H1 (cell line): ENCODE results near the gene OR2B2. TPM values are rescaled to one million over a fixed set of nuclear protein-coding genes. Genes with fewer than 3 reads are reported as not detected.

Source experiments
- CREB1 ChIP-seq: IDR thresholded peaks from 2 replicates; pipeline ENCODE4 v1.6.1; 2012; ENCODE audit warnings: inconsistent platforms
- JUN ChIP-seq: IDR thresholded peaks from 2 replicates; pipeline ENCODE4 v1.6.1; 2011; ENCODE audit warnings: low read depth, mild to moderate bottlenecking, improper control_type of control experiment, low read length
- NRF1 ChIP-seq: IDR thresholded peaks from 2 replicates; pipeline ENCODE4 v1.6.1; 2011; ENCODE audit warnings: mild to moderate bottlenecking, low read depth, low read length, improper control_type of control experiment
- POLR2AphosphoS5 ChIP-seq: IDR thresholded peaks from 2 replicates; pipeline ENCODE4 v1.6.1; 2011; ENCODE audit warnings: low read depth, low read length
- SAP30 ChIP-seq: fragments of 300-600 bp; sonication (generic); IDR thresholded peaks from 2 replicates; pipeline ENCODE4 v1.7.1; 2012; ENCODE audit warnings: low read length, moderate library complexity, mild to moderate bottlenecking, inconsistent platforms; ENCODE audit not compliant: insufficient read depth, insufficient replicate concordance
- SIN3A ChIP-seq, 2 experiments: IDR thresholded peaks in 1 of 2; conservative IDR thresholded peaks in 1 of 2; 2 replicates each; pipeline ENCODE4 v1.6.1; 2011 to 2012; ENCODE audit warnings: low read length in 2 of 2, improper control_type of control experiment in 1 of 2, low read depth in 1 of 2, mild to moderate bottlenecking in 1 of 2
- SP4 ChIP-seq: IDR thresholded peaks from 2 replicates; pipeline ENCODE4 v1.6.1; 2012; ENCODE audit warnings: low read length, inconsistent platforms
- TCF12 ChIP-seq: IDR thresholded peaks from 2 replicates; pipeline ENCODE4 v1.6.1; 2011; ENCODE audit warnings: low read depth, mild to moderate bottlenecking, low read length
- polyA plus RNA-seq, 7 experiments: library from polyadenylated mRNA; depleted of rRNA in 3 of 7; stranded (reverse) in 5 of 7; unstranded in 2 of 7; fragments of >200 nt in 5 of 7; fragments of 200-250 nt in 2 of 7; gene quantifications; 1 replicate in 5 of 7; 2 replicates in 1 of 7; 4 replicates in 1 of 7; pipeline versions ENCODE4 v1.2.1 to v1.2.3, GENCODE V29; 2011 to 2013; ENCODE audit warnings: missing spikeins in 2 of 7, mixed read lengths in 2 of 7
- total RNA-seq: library from RNA; stranded (reverse); fragmentation: NEBNext Ultra II Directional; extraction: Animal tissue kit (Norgen Biotek cat#: 25700); gene quantifications from 2 replicates; pipeline ENCODE4 v1.2.1, GENCODE V29; 2021
- TF ChIP-seq, protein P1 (sequence below): fragments of 300-600 bp; sonication (generic); IDR thresholded peaks from 2 replicates; pipeline ENCODE4 v1.7.1; 2012; ENCODE audit warnings: low read length, moderate library complexity, mild to moderate bottlenecking, inconsistent platforms; ENCODE audit not compliant: insufficient replicate concordance
- TF ChIP-seq, protein P2 (sequence below): IDR thresholded peaks from 2 replicates; pipeline ENCODE4 v1.6.1; 2012; ENCODE audit warnings: low read length, inconsistent platforms

Gene OR2B2
- total and polyA plus RNA-seq, 2 of the 8 experiments (the other 6 are each of a cell fraction or from before 2014, with no cell fraction given) = not detected

DNA sequence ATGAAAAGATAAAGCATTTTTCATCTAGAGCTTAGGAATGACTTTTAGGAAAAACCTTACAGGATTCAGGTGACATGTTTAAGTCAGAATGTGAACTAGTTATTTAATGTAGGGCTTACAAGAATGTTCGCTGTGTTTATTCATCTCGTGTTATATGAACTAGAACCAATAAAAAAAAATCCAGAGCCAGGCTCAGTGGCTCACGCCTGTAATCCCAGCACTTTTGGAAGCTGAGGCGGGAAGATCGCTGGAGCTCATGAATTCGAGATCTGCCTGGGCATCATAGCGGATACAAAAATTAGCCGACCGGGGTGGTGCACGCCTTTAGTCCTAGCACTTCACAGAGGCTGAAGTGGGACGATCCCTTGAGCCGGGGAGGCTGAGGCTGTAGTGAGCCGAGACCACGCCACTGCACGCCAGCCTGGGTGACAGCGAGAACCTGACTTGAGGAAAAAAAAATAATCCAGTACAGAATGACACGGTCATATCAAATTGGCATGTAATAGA lies 46.3 kb downstream of the OR2B2 start (continued):
- TF ChIP-seq, protein P1, sequence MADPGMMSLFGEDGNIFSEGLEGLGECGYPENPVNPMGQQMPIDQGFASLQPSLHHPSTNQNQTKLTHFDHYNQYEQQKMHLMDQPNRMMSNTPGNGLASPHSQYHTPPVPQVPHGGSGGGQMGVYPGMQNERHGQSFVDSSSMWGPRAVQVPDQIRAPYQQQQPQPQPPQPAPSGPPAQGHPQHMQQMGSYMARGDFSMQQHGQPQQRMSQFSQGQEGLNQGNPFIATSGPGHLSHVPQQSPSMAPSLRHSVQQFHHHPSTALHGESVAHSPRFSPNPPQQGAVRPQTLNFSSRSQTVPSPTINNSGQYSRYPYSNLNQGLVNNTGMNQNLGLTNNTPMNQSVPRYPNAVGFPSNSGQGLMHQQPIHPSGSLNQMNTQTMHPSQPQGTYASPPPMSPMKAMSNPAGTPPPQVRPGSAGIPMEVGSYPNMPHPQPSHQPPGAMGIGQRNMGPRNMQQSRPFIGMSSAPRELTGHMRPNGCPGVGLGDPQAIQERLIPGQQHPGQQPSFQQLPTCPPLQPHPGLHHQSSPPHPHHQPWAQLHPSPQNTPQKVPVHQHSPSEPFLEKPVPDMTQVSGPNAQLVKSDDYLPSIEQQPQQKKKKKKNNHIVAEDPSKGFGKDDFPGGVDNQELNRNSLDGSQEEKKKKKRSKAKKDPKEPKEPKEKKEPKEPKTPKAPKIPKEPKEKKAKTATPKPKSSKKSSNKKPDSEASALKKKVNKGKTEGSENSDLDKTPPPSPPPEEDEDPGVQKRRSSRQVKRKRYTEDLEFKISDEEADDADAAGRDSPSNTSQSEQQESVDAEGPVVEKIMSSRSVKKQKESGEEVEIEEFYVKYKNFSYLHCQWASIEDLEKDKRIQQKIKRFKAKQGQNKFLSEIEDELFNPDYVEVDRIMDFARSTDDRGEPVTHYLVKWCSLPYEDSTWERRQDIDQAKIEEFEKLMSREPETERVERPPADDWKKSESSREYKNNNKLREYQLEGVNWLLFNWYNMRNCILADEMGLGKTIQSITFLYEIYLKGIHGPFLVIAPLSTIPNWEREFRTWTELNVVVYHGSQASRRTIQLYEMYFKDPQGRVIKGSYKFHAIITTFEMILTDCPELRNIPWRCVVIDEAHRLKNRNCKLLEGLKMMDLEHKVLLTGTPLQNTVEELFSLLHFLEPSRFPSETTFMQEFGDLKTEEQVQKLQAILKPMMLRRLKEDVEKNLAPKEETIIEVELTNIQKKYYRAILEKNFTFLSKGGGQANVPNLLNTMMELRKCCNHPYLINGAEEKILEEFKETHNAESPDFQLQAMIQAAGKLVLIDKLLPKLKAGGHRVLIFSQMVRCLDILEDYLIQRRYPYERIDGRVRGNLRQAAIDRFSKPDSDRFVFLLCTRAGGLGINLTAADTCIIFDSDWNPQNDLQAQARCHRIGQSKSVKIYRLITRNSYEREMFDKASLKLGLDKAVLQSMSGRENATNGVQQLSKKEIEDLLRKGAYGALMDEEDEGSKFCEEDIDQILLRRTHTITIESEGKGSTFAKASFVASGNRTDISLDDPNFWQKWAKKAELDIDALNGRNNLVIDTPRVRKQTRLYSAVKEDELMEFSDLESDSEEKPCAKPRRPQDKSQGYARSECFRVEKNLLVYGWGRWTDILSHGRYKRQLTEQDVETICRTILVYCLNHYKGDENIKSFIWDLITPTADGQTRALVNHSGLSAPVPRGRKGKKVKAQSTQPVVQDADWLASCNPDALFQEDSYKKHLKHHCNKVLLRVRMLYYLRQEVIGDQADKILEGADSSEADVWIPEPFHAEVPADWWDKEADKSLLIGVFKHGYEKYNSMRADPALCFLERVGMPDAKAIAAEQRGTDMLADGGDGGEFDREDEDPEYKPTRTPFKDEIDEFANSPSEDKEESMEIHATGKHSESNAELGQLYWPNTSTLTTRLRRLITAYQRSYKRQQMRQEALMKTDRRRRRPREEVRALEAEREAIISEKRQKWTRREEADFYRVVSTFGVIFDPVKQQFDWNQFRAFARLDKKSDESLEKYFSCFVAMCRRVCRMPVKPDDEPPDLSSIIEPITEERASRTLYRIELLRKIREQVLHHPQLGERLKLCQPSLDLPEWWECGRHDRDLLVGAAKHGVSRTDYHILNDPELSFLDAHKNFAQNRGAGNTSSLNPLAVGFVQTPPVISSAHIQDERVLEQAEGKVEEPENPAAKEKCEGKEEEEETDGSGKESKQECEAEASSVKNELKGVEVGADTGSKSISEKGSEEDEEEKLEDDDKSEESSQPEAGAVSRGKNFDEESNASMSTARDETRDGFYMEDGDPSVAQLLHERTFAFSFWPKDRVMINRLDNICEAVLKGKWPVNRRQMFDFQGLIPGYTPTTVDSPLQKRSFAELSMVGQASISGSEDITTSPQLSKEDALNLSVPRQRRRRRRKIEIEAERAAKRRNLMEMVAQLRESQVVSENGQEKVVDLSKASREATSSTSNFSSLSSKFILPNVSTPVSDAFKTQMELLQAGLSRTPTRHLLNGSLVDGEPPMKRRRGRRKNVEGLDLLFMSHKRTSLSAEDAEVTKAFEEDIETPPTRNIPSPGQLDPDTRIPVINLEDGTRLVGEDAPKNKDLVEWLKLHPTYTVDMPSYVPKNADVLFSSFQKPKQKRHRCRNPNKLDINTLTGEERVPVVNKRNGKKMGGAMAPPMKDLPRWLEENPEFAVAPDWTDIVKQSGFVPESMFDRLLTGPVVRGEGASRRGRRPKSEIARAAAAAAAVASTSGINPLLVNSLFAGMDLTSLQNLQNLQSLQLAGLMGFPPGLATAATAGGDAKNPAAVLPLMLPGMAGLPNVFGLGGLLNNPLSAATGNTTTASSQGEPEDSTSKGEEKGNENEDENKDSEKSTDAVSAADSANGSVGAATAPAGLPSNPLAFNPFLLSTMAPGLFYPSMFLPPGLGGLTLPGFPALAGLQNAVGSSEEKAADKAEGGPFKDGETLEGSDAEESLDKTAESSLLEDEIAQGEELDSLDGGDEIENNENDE = peak; percentile 8
- TF ChIP-seq SAP30 = peak; percentile 25
- TF ChIP-seq POLR2AphosphoS5 = peak; percentile 88
- no peak for TF ChIP-seq JUN
- no peak for TF ChIP-seq CREB1
- TF ChIP-seq SIN3A (conservative IDR thresholded peaks at IDR 0.05 in 1 of 2, IDR thresholded peaks at IDR 0.05 in 1 of 2; ENCODE audit: low read depth in 1 of 2, low read length in 2 of 2) = 0 out of 4 replicates have a peak, but pooled peaks have one; percentile 26 to 56
- peak; percentile 2; the same call in 1 of the 2 replicates for TF ChIP-seq NRF1
- TF ChIP-seq, protein P2, sequence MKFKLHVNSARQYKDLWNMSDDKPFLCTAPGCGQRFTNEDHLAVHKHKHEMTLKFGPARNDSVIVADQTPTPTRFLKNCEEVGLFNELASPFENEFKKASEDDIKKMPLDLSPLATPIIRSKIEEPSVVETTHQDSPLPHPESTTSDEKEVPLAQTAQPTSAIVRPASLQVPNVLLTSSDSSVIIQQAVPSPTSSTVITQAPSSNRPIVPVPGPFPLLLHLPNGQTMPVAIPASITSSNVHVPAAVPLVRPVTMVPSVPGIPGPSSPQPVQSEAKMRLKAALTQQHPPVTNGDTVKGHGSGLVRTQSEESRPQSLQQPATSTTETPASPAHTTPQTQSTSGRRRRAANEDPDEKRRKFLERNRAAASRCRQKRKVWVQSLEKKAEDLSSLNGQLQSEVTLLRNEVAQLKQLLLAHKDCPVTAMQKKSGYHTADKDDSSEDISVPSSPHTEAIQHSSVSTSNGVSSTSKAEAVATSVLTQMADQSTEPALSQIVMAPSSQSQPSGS = no peak
- no peak; the same call in 1 of the 2 replicates for TF ChIP-seq SP4
- TF ChIP-seq TCF12 = no peak
